Measurements from ENCODE around the gene DAB2. TPM values are rescaled to one million over a fixed set of nuclear protein-coding genes. Genes with fewer than 3 reads are reported as not detected.

The DAB2 gene
- total RNA-seq: 1 to 10 TPM; 2.3 to 2.9 TPM

GRCh38 chr5:39424736-39425637 lies at the start of gene DAB2:
Gene DAB2, minus strand, starts transcription at chr5:39424980. Its CDS starts 30,660 bp downstream, at chr5:39394320.
- Mint-ChIP-seq H3K4me1 (peaks cover 5% of the 10 kb centered on the region), H3K4me3 (peak within 1 kb of the TSS; percentile 81), H3K27me3 (peaks cover 62% of the 10 kb centered on the region), H3K36me3 (no peaks in the 10 kb centered on the region), H3K27ac (no peak within 1 kb of the TSS), H3K9me3 (no peaks in the 10 kb centered on the region)
- ATAC-seq (ENCODE audit: low read depth) (peak; percentile 95), DNase-seq (peak; percentile 62)
- POLR2A ChIA-PET: interaction anchor here (0.6 kb wide), 1 partner anchor 213 kb away, joined by 3 read pairs; no protein-coding TSS in a partner anchor

GRCh38 chr5:39473156-39473775 lies 48.5 kb upstream of the DAB2 start:
- no peak overlapping the region for H3K27ac Mint-ChIP-seq
- H3K36me3 Mint-ChIP-seq: no peaks in the 10 kb centered on the region
- no peak for ATAC-seq (ENCODE audit: low read depth)
- POLR2A ChIA-PET: no interaction called here
- no peak for DNase-seq
- H3K4me1 Mint-ChIP-seq: no peaks in the 10 kb centered on the region
- H3K27me3 Mint-ChIP-seq: peaks cover 13% of the 10 kb centered on the region
- no peaks in the 10 kb centered on the region for H3K9me3 Mint-ChIP-seq
- H3K4me3 Mint-ChIP-seq: no peak overlapping the region

DNA sequence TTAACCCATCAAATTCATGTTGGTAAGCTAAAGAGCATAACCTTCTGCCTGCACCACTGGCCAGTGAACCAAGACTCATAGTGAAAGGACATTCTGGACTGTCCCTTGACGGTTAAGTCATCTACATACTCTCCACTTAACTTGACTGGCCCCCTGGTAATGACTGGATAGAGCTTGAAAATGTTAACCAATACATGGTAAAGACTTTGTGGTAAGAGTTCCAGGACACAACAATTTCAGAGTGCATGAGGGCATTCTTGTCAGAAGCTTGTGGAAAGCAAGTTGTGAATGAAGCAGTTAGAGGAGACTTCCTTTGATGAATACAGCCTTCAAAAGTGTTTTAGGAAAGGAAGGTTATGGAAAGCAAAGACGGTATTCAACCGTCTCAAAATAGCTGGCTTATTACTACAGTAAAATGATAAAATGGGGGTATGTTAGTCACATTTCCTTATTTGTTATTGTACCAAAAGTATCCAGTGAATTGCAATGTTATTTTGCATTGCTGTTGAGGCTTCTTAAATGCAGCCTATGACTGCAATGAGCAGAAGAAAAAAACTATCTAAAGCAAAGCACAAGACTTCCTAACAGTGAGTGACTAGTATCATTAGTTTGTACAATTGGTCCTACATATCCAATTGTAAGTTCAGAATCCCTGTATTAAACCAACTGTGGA lies 47.2 kb upstream of the DAB2 start:
- no peaks in the 10 kb centered on the region for H3K4me1 Mint-ChIP-seq
- H3K27me3 Mint-ChIP-seq: peaks cover 13% of the 10 kb centered on the region
- no peaks in the 10 kb centered on the region for H3K36me3 Mint-ChIP-seq
- POLR2A ChIA-PET: no interaction called here
- no peak overlapping the region for H3K27ac Mint-ChIP-seq
- no peak overlapping the region for H3K4me3 Mint-ChIP-seq
- H3K9me3 Mint-ChIP-seq: no peaks in the 10 kb centered on the region
- DNase-seq (no peak), ATAC-seq (ENCODE audit: low read depth) (no peak)

- Mint-ChIP-seq H3K9me3 (no peaks in the 10 kb centered on the region), H3K36me3 (no peaks in the 10 kb centered on the region), H3K27me3 (peaks cover 13% of the 10 kb centered on the region), H3K4me1 (no peaks in the 10 kb centered on the region), H3K27ac (no peak overlapping the region), H3K4me3 (no peak overlapping the region)
- no peak for DNase-seq
- ATAC-seq (ENCODE audit: low read depth): no peak
- POLR2A ChIA-PET: no interaction called here
Measured at GRCh38 chr5:39470811-39471210, 46.0 kb upstream of the DAB2 start.

DNA sequence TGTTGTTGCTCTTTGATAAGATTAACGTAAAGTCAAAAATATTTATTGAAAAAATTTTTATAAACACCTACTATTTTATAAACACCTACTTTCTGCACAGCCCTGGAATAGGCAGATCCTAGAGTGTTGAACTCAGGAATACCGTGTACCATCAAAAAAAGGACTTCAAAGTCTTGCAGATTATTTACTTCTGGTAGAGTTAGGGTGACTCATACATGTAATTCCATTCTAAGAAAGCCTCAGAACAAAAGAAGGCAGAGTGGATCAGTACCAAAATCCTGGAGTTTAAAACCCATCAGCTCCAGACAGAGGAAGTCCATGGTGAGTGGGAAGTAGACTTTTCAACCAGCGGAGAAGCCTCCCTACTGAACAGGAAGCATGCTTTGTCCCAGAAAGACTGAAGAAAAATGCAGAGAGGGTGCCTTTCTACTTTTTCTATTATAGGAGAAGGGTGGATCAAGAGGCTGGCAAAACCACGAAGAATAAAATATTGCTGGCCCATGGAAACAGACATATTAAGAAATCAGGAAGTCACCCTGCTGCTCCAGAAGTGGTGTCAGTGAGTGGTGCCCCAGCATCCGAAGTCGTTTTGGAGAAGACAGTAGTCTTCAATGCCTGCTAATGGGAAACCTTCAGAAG lies 45.1 kb upstream of the DAB2 start:
- Mint-ChIP-seq H3K4me1 (no peaks in the 10 kb centered on the region), H3K27ac (no peak overlapping the region), H3K27me3 (peaks cover 10% of the 10 kb centered on the region), H3K9me3 (no peaks in the 10 kb centered on the region), H3K36me3 (no peaks in the 10 kb centered on the region), H3K4me3 (no peak overlapping the region)
- DNase-seq (no peak), ATAC-seq (ENCODE audit: low read depth) (no peak)
- POLR2A ChIA-PET: no interaction called here

DNA sequence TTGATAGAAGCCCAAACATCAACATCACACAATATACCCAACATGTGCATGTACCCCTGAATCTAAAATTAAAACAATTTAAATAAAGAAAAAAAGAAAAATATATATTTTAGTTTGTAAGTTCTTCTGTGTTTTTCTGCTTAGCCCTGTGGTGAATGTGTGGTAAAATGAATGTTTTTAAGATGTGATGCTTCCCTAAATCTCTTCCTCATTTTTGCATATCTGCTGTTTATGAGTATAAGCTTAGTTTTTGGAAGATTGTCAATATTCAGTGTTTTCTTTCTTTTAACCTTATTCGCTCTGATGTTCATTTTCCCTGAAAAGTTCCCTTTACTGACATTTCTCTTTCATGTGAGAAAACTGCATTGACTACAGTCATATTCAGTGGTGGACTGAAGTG lies 44.4 kb upstream of the DAB2 start:
- H3K36me3 Mint-ChIP-seq: no peaks in the 10 kb centered on the region
- H3K9me3 Mint-ChIP-seq: no peaks in the 10 kb centered on the region
- DNase-seq (no peak), ATAC-seq (ENCODE audit: low read depth) (no peak)
- POLR2A ChIA-PET: no interaction called here
- H3K27ac Mint-ChIP-seq: no peak overlapping the region
- peaks cover 14% of the 10 kb centered on the region for H3K27me3 Mint-ChIP-seq
- no peaks in the 10 kb centered on the region for H3K4me1 Mint-ChIP-seq
- H3K4me3 Mint-ChIP-seq: no peak overlapping the region

- Mint-ChIP-seq H3K4me3 (no peak overlapping the region), H3K36me3 (no peaks in the 10 kb centered on the region), H3K4me1 (no peaks in the 10 kb centered on the region), H3K27me3 (peaks cover 11% of the 10 kb centered on the region), H3K27ac (no peak overlapping the region), H3K9me3 (no peaks in the 10 kb centered on the region)
- POLR2A ChIA-PET: no interaction called here
- DNase-seq (no peak), ATAC-seq (ENCODE audit: low read depth) (no peak)
Measured at GRCh38 chr5:39466846-39467245, 42.1 kb upstream of the DAB2 start.

DNA sequence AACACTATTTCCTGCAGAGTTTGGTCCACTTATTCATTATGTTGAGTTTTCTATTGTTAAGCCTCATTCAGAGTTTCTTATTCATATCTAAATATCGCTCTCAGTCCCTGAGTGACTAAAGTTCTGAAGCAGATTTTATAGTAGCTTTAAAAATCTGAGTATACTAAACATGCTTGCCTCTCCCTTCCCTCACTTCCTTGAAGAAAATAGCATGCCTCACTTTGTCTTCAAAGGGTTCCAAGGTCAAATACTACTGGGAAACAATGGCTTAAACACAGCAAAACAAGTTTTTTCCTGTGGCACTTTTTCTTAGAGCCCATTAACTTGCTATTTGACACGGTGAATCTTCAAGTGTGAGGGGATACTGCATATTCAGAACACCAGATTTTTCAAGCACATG lies 41.1 kb upstream of the DAB2 start:
- Mint-ChIP-seq H3K27me3 (peaks cover 11% of the 10 kb centered on the region), H3K9me3 (no peaks in the 10 kb centered on the region), H3K4me3 (no peak overlapping the region), H3K27ac (no peak overlapping the region), H3K36me3 (no peaks in the 10 kb centered on the region), H3K4me1 (peaks cover 2% of the 10 kb centered on the region)
- POLR2A ChIA-PET: no interaction called here
- no peak for DNase-seq
- no peak for ATAC-seq (ENCODE audit: low read depth)

GRCh38 chr5:39465097-39465496 lies 40.3 kb upstream of the DAB2 start:
- Mint-ChIP-seq H3K27ac (no peak overlapping the region), H3K9me3 (no peaks in the 10 kb centered on the region), H3K36me3 (no peaks in the 10 kb centered on the region), H3K4me3 (no peak overlapping the region), H3K4me1 (peaks cover 2% of the 10 kb centered on the region), H3K27me3 (peaks cover 14% of the 10 kb centered on the region)
- DNase-seq (no peak), ATAC-seq (ENCODE audit: low read depth) (no peak)
- POLR2A ChIA-PET: no interaction called here

DNA sequence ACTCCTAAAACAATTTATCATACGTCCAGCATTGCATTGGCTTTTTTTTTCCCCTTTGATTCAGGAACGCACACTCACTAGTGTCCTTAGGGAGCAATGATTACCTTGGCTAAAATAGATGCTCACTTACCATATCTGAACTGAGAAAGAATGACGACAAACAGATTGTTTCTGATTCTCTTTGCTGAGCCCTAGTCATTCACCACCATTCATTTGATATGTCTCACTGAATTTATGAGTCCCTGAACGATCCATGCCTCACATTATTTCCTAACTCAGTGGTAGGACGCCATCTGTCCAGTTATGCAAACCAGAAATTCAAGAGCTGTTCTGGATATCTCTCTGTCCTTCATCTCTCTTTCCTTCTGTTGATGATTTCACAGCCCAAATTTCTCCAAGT lies 39.3 kb upstream of the DAB2 start:
- no peaks in the 10 kb centered on the region for H3K9me3 Mint-ChIP-seq
- H3K27ac Mint-ChIP-seq: no peak overlapping the region
- DNase-seq (no peak), ATAC-seq (ENCODE audit: low read depth) (no peak)
- no peak overlapping the region for H3K4me3 Mint-ChIP-seq
- peaks cover 2% of the 10 kb centered on the region for H3K4me1 Mint-ChIP-seq
- peaks cover 11% of the 10 kb centered on the region for H3K27me3 Mint-ChIP-seq
- POLR2A ChIA-PET: no interaction called here
- H3K36me3 Mint-ChIP-seq: no peaks in the 10 kb centered on the region

DNA sequence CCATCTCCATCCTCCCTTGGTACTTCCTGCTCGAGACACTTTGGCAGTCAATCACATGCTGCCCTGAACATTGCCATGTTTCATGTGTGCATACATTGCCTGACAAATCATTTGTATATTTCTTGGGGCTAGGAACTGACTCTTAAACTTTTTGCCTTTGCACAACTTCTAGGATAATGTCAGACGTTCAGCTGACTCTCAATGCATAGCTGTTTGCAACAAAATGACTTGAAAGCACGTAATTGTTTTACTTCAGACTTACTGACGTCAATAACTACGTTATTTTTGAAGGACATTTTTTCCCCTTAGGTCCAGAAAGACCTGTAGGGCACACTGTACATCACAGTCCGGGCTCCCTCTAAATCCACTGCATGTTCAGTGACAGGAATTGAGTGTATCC lies 37.4 kb upstream of the DAB2 start:
- ATAC-seq (ENCODE audit: low read depth) (no peak), DNase-seq (no peak)
- no peak overlapping the region for H3K27ac Mint-ChIP-seq
- peaks cover 2% of the 10 kb centered on the region for H3K4me1 Mint-ChIP-seq
- peaks cover 20% of the 10 kb centered on the region for H3K27me3 Mint-ChIP-seq
- no peaks in the 10 kb centered on the region for H3K36me3 Mint-ChIP-seq
- POLR2A ChIA-PET: no interaction called here
- no peak overlapping the region for H3K4me3 Mint-ChIP-seq
- no peaks in the 10 kb centered on the region for H3K9me3 Mint-ChIP-seq

- H3K4me1 Mint-ChIP-seq: peaks cover 2% of the 10 kb centered on the region
- no peak for ATAC-seq (ENCODE audit: low read depth)
Measured at GRCh38 chr5:39461007-39461682, 36.4 kb upstream of the DAB2 start.

DNA sequence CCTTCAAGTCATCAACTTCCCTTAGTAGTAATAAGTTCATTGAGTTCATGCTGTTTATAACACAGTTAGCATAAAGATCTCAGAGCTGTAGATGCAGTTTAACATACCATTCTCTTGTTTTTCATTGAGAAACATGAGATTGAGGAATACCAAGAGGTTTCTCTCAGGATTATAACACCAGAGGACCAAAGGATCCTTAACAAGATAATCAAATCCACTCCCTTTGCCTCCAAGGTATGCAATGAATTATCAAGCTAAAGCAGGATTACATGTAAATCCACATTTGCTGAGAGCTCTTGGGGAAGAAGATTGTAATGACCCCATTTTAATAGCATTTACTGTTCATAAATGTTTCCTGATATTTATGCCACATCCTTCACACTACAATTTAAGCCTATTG lies 35.1 kb upstream of the DAB2 start:
- Mint-ChIP-seq H3K27me3 (peaks cover 37% of the 10 kb centered on the region), H3K36me3 (no peaks in the 10 kb centered on the region), H3K4me1 (peaks cover 2% of the 10 kb centered on the region), H3K27ac (no peak overlapping the region), H3K4me3 (no peak overlapping the region), H3K9me3 (no peaks in the 10 kb centered on the region)
- no peak for DNase-seq
- ATAC-seq (ENCODE audit: low read depth): no peak
- POLR2A ChIA-PET: no interaction called here

More at GRCh38 chr5:39461007-39461682, 36.4 kb upstream of the DAB2 start:
- Mint-ChIP-seq H3K27ac (no peak overlapping the region), H3K4me3 (no peak overlapping the region), H3K9me3 (no peaks in the 10 kb centered on the region), H3K36me3 (no peaks in the 10 kb centered on the region), H3K27me3 (peaks cover 27% of the 10 kb centered on the region)
- POLR2A ChIA-PET: no interaction called here
- no peak for DNase-seq
